ENCODE data around the gene CDH24. TPM values are rescaled to one million over a fixed set of nuclear protein-coding genes. Genes with fewer than 3 reads are reported as not detected.

CDH24 gene
- total RNA-seq, 1 donor from 2014 or later: 5.9 TPM

GRCh38 chr14:23033251-23033727, 24.0 kb downstream of the CDH24 start:
- Histone ChIP-seq H3K27me3 (ENCODE audit: control insufficient read depth, insufficient read depth, low read length) (no peaks in the 10 kb centered on the region), H3K4me3 (ENCODE audit: low read depth, low read length) (peak overlapping the region; percentile 1), H3K36me3 (ENCODE audit: control insufficient read depth, insufficient read depth, low read length) (peaks cover 3% of the 10 kb centered on the region)
- no peak for TF ChIP-seq CTCF (IDR thresholded peaks at IDR 0.05; ENCODE audit: insufficient read depth, low read length, poor library complexity, severe bottlenecking)
- no peak for DNase-seq (ENCODE audit: low read depth)

- no peak for TF ChIP-seq CTCF (IDR thresholded peaks at IDR 0.05; ENCODE audit: insufficient read depth, low read length, poor library complexity, severe bottlenecking)
- no peak for DNase-seq (ENCODE audit: low read depth)
- H3K36me3 ChIP-seq (ENCODE audit: control insufficient read depth, insufficient read depth, low read length): peaks cover 3% of the 10 kb centered on the region
- no peak overlapping the region for H3K4me3 ChIP-seq (ENCODE audit: low read depth, low read length)
- H3K27me3 ChIP-seq (ENCODE audit: control insufficient read depth, insufficient read depth, low read length): no peaks in the 10 kb centered on the region
Measured at GRCh38 chr14:23030936-23031335, 26.4 kb downstream of the CDH24 start.

GRCh38 chr14:23028799-23029198, 28.5 kb downstream of the CDH24 start:
- Histone ChIP-seq H3K4me3 (ENCODE audit: low read depth, low read length) (no peak overlapping the region), H3K36me3 (ENCODE audit: control insufficient read depth, insufficient read depth, low read length) (peaks cover 3% of the 10 kb centered on the region), H3K27me3 (ENCODE audit: control insufficient read depth, insufficient read depth, low read length) (no peaks in the 10 kb centered on the region)
- DNase-seq (ENCODE audit: low read depth): no peak
- TF ChIP-seq CTCF (IDR thresholded peaks at IDR 0.05; ENCODE audit: insufficient read depth, low read length, poor library complexity, severe bottlenecking): no peak

- no peak for TF ChIP-seq CTCF (IDR thresholded peaks at IDR 0.05; ENCODE audit: insufficient read depth, low read length, poor library complexity, severe bottlenecking)
- no peaks in the 10 kb centered on the region for H3K27me3 ChIP-seq (ENCODE audit: control insufficient read depth, insufficient read depth, low read length)
- no peak for DNase-seq (ENCODE audit: low read depth)
- no peak overlapping the region for H3K4me3 ChIP-seq (ENCODE audit: low read depth, low read length)
- H3K36me3 ChIP-seq (ENCODE audit: control insufficient read depth, insufficient read depth, low read length): no peaks in the 10 kb centered on the region
Measured at GRCh38 chr14:23025151-23025814, 32.0 kb downstream of the CDH24 start.

GRCh38 chr14:23024612-23025075, 32.7 kb downstream of the CDH24 start:
- Histone ChIP-seq H3K4me3 (ENCODE audit: low read depth, low read length) (no peak overlapping the region), H3K27me3 (ENCODE audit: control insufficient read depth, insufficient read depth, low read length) (no peaks in the 10 kb centered on the region), H3K36me3 (ENCODE audit: control insufficient read depth, insufficient read depth, low read length) (no peaks in the 10 kb centered on the region)
- no peak for DNase-seq (ENCODE audit: low read depth)
- TF ChIP-seq CTCF (IDR thresholded peaks at IDR 0.05; ENCODE audit: insufficient read depth, low read length, poor library complexity, severe bottlenecking): no peak

GRCh38 chr14:23023795-23024152, 33.5 kb downstream of the CDH24 start:
- no peaks in the 10 kb centered on the region for H3K36me3 ChIP-seq (ENCODE audit: control insufficient read depth, insufficient read depth, low read length)
- H3K4me3 ChIP-seq (ENCODE audit: low read depth, low read length): no peak overlapping the region
- H3K27me3 ChIP-seq (ENCODE audit: control insufficient read depth, insufficient read depth, low read length): no peaks in the 10 kb centered on the region
- DNase-seq (ENCODE audit: low read depth): no peak
- TF ChIP-seq CTCF (IDR thresholded peaks at IDR 0.05; ENCODE audit: insufficient read depth, low read length, poor library complexity, severe bottlenecking): no peak
